ENCODE measurements around the gene NCOA1.

DNA sequence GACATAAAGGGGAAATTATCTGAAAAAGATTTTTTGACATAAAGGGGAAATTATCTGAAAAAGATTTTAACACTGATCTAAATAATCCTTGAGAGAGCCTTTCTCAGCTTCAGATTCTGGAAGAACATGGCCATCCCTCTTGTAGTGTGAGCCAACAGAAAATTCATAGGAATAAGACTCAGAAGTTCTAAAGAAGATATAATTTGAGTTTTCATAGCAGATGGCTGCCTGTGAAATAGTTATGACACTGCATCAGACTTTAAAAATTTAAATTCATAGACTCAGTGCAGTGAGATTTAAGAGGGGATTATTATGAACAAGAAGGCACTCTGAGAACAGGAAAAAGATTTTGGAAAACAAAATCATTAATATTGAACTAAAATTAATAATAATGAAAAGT lies 50.6 kb downstream of the NCOA1 start:
- no peak for TF ChIP-seq POLR2A (IDR thresholded peaks at IDR 0.05; ENCODE audit: low read length)
- no peak for TF ChIP-seq GATA1 (IDR thresholded peaks at IDR 0.05; ENCODE audit: low read depth, low read length)
